ENCODE data around the gene C9orf50.
"Not testable (repeated sequence)": the region's sequence is repeated elsewhere in the genome, so short reads cannot be mapped to it uniquely, and the experiment has no call there.

C9orf50 gene

DNA sequence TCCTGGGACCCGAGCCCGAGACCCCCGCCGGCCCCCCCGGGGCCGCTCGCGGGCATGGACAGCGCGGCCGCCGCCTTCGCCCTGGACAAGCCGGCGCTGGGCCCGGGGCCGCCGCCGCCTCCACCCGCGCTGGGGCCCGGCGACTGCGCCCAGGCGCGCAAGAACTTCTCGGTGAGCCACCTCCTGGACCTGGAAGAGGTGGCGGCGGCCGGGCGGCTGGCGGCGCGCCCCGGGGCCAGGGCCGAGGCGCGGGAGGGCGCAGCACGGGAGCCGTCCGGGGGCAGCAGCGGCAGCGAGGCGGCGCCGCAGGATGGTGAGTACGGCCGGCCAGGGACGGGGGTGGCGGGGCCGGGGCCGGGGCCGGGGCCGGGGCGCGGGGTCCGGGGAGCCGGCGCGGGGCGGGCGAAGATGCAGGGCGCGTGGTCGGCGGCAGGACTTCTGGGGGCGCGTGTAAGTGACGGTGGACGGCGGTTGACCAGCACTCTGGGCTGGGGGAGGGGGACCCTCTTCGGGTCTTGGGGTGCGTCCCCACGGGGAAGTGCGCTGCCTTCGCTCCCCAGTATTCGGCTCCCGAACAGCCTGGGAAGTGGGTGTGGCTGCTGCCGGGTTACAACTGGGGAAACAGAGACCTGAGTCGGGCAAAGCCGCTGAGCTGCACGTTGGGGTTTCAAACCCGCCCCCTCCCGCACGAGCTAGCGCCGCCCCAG lies 45.1 kb upstream of the C9orf50 start:
- TF ChIP-seq, protein P1, sequence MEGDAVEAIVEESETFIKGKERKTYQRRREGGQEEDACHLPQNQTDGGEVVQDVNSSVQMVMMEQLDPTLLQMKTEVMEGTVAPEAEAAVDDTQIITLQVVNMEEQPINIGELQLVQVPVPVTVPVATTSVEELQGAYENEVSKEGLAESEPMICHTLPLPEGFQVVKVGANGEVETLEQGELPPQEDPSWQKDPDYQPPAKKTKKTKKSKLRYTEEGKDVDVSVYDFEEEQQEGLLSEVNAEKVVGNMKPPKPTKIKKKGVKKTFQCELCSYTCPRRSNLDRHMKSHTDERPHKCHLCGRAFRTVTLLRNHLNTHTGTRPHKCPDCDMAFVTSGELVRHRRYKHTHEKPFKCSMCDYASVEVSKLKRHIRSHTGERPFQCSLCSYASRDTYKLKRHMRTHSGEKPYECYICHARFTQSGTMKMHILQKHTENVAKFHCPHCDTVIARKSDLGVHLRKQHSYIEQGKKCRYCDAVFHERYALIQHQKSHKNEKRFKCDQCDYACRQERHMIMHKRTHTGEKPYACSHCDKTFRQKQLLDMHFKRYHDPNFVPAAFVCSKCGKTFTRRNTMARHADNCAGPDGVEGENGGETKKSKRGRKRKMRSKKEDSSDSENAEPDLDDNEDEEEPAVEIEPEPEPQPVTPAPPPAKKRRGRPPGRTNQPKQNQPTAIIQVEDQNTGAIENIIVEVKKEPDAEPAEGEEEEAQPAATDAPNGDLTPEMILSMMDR (IDR thresholded peaks at IDR 0.05; ENCODE audit: low read depth, low read length) = no peak
- H3K4me3 ChIP-seq (replicated peaks in 1 of 2; ENCODE audit: low read depth in 2 of 2, low read length in 2 of 2) = no peak overlapping the region
- DNase-seq (ENCODE audit: low read depth in 2 of 2) = no peak

DNA sequence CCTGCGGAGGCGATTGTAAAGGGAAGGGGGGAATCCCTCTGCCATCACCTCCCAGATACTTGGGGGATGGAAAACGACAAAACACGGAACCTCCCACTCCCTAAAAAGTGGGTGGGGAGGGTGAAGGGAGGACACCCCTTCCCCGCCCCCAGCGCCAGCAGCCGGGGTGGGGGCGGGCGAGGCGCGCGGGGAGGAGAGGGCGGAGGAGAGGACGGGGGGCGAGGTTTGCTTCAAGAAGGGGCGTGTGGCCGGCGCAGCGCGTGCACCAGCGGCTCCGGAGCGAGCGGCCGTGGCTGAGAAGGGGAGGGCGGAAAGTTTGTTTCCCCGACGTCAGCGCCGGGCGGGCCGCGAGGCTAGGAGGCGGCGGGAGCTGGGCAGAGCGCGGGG lies 44.5 kb upstream of the C9orf50 start, which contains the start of gene PRRX2:
Gene PRRX2, plus strand, starts transcription at position 259 of the 387 bp plus-strand sequence. CDS start 221 bp downstream, outside the sequence.
- TF ChIP-seq, protein P1 (IDR thresholded peaks at IDR 0.05; ENCODE audit: low read depth, low read length) = no peak
- no peak for DNase-seq (ENCODE audit: low read depth in 2 of 2)
- H3K4me3 ChIP-seq (replicated peaks in 1 of 2; ENCODE audit: low read depth in 2 of 2, low read length in 2 of 2) = peak within 1 kb of the TSS; percentile 7 to 15

DNA sequence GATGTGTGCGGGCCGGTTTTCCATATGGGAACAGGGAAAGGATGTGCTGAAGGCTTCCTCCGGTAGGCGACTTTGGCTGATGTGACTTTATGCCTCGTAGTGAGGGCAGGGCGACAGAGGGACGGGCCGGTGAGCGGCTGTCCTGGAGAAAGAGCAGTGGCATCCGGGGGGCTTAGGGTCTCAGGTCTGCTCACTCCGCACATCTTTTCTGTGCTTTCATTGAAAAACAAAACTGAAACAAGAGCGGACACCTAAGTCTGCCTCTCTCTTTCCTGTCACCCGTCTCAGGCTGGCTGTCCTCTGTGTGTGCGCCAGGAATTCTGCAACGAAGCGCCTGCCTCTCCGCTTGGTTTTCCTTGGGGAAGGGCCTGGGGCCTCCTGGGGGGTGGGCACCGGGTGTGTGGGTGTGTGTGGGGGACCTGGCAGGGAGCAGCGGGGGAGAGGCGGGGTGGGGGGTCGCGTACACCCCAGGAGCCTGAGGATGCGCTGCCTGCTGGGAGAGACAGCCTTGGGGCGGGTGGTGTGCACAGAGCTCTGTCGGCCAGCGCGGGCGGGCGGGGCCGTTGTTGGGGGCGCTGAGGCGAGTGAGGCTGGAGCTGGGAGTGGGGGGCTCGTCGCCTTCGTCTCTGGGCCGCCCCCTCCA lies 44.0 kb upstream of the C9orf50 start:
- H3K4me3 ChIP-seq (replicated peaks in 1 of 2; ENCODE audit: low read depth in 2 of 2, low read length in 2 of 2) = peak overlapping the region; percentile 7 to 15
- DNase-seq (ENCODE audit: low read depth in 2 of 2) = no peak
- TF ChIP-seq, protein P1 (IDR thresholded peaks at IDR 0.05; ENCODE audit: low read depth, low read length) = no peak

DNA sequence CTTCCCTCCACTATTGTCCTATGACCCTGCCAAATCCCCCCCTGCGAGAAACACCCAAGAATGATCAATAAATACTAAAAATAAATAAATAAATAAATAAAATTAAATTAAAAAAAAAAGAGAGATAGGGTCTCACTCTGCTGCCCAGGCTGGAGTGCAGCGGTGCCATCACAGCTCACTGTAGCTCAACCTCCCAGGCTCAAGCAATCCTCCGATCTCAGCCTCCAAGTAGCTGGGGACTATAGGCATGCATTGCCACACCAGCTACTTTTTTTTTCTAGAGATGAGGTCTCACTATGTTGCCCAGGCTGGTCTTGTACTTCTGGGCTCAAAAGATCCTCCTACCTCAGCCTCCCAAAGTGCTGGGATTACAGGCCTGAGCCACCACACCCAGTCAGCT lies 41.3 kb upstream of the C9orf50 start:
- H3K4me3 ChIP-seq (replicated peaks in 1 of 2; ENCODE audit: low read depth in 2 of 2, low read length in 2 of 2) = not testable (repeated sequence)

DNA sequence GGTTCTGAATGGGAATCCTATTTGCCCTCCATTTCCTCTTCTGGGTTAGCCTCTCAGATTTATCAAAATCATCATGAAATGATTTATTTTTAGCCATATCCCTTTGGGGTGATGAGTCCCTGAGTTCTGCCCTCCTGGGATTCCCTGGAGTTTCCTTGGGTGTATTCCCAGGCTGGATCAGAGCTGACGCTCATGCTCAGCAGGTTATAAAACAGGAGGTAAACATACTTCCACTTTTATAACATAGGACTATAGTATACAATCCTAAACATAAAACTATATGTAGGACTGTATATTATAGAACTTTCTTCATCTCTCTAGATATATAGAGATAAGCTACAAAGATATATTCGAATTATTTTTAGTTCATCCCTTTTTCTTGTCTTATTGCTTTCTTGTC lies 40.1 kb upstream of the C9orf50 start:
- H3K4me3 ChIP-seq (replicated peaks in 1 of 2; ENCODE audit: low read depth in 2 of 2, low read length in 2 of 2) = no peak overlapping the region
- TF ChIP-seq, protein P1 (IDR thresholded peaks at IDR 0.05; ENCODE audit: low read depth, low read length) = no peak
- no peak for DNase-seq (ENCODE audit: low read depth in 2 of 2)

More for the DNA sequence above, 41.3 kb upstream of the C9orf50 start:
- not testable (repeated sequence) for DNase-seq (ENCODE audit: low read depth in 2 of 2)

DNA sequence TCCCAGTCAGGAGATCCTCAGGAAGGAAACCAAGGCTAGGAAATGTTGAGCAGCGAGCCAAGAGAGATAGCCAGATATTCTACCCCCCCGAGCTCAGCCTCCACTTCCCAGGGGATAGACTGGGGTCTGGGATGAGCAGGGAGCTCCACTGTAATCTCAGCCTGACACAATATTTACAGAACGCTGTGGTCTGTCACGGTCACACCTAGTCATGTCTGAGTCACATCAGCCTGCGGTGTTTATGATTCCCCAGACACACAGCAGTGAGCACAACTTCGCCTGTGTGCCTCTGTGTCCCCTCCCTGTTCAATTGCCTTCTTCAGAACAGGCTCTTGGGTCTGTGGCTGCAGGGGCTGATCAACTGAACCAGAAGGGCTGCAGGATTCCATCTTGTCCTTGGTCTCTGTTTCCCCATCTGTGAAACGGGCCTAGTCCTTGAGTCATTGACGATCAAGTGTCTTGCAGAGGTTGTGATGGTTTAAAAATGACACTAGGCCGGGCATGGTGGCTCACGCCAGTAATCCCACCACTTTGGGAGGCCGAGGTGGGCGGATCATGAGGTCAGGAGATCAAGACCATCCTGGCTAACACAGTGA lies 36.0 kb upstream of the C9orf50 start:
- H3K4me3 ChIP-seq (replicated peaks in 1 of 2; ENCODE audit: low read depth in 2 of 2, low read length in 2 of 2) = no peak overlapping the region
- TF ChIP-seq, protein P1 (IDR thresholded peaks at IDR 0.05; ENCODE audit: low read depth, low read length) = no peak

DNA sequence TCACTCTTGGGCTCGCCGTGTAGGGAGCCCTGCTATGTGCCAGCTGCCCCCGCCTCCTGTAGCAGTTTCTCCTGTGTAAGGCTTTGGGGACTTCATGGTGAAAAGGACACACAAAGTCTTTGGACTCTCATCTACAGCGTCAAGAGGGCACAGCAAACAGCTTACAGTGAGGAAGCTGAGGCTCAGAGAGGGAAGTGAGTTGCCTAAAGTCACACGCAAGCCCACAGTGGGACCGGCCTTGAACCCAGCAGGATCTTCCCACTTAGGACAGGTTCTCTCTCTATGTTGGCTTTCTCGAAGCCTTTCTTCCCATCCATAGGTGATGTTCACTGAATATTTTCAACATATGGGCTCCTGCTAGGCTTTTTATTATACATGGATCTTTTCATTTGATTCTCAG lies 34.8 kb upstream of the C9orf50 start:
- H3K4me3 ChIP-seq (replicated peaks in 1 of 2; ENCODE audit: low read depth in 2 of 2, low read length in 2 of 2) = no peak overlapping the region
- no peak for DNase-seq (ENCODE audit: low read depth in 2 of 2)
- TF ChIP-seq, protein P1 (IDR thresholded peaks at IDR 0.05; ENCODE audit: low read depth, low read length) = no peak

More for the DNA sequence above, 36.0 kb upstream of the C9orf50 start:
- DNase-seq (ENCODE audit: low read depth in 2 of 2) = peak in 1 of 2 donors; percentile 65

Measured in cardiac fibroblast (primary cell).